ENCODE results near the gene XG. TPM values are rescaled to one million over a fixed set of nuclear protein-coding genes. Genes with fewer than 3 reads are reported as not detected.

XG gene
- total and polyA plus RNA-seq, 2 donors (not counting 1 experiment from before 2014, with no cell fraction given): 3.6 to 4.1 TPM

DNA sequence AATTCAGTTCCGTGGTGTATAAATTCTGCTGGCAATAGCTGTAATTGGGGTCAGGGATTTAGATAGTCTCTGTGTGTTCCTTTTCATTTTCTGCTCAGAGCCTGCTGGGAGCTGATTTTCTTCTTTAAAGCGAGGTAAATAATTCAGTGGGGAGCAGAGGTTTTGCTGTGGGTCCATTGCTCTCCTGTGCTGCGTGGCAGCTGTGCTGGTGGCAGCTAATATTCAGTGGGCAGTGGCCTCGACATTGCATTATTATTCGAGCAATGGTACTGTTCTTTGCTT is 13.7 kb downstream of the XG start:
- H3K4me3 ChIP-seq (replicated peaks in 1 of 4; ENCODE audit: control extremely low read depth in 1 of 4, insufficient read depth in 1 of 4, low read depth in 3 of 4, low read length in 4 of 4): no peak overlapping the region
- H3K36me3 ChIP-seq (ENCODE audit: control insufficient read depth, insufficient read depth, low read length): no peaks in the 10 kb centered on the region
- no peaks in the 10 kb centered on the region for H3K4me1 ChIP-seq (ENCODE audit: control insufficient read depth, extremely low read depth, insufficient read depth, low read length)
- no peak for DNase-seq (ENCODE audit: low read depth in 2 of 2)
- H3K79me2 ChIP-seq (ENCODE audit: control insufficient read depth, insufficient read depth, low read length): no peaks in the 10 kb centered on the region
- H3K27ac ChIP-seq (ENCODE audit: insufficient read depth, low read length): no peak overlapping the region
- no peak overlapping the region for H3K9ac ChIP-seq (ENCODE audit: insufficient read depth, low read length)
- no peaks in the 10 kb centered on the region for H3K27me3 ChIP-seq (ENCODE audit: control insufficient read depth, insufficient read depth, low read length)
- no peak for TF ChIP-seq EZH2 (IDR thresholded peaks at IDR 0.05; ENCODE audit: low read length, missing control alignments)
- TF ChIP-seq, protein P1, sequence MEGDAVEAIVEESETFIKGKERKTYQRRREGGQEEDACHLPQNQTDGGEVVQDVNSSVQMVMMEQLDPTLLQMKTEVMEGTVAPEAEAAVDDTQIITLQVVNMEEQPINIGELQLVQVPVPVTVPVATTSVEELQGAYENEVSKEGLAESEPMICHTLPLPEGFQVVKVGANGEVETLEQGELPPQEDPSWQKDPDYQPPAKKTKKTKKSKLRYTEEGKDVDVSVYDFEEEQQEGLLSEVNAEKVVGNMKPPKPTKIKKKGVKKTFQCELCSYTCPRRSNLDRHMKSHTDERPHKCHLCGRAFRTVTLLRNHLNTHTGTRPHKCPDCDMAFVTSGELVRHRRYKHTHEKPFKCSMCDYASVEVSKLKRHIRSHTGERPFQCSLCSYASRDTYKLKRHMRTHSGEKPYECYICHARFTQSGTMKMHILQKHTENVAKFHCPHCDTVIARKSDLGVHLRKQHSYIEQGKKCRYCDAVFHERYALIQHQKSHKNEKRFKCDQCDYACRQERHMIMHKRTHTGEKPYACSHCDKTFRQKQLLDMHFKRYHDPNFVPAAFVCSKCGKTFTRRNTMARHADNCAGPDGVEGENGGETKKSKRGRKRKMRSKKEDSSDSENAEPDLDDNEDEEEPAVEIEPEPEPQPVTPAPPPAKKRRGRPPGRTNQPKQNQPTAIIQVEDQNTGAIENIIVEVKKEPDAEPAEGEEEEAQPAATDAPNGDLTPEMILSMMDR (conservative IDR thresholded peaks at IDR 0.05 in 1 of 2, IDR thresholded peaks at IDR 0.05 in 1 of 2; ENCODE audit: low read depth in 1 of 2, low read length in 2 of 2): no peak
- H3K4me2 ChIP-seq (ENCODE audit: extremely low read depth, insufficient read depth, low read length): no peak overlapping the region
- no peaks in the 10 kb centered on the region for H3K9me3 ChIP-seq (ENCODE audit: control insufficient read depth, insufficient read depth, low read depth, low read length)
- no peak overlapping the region for H2AFZ ChIP-seq (ENCODE audit: low read length)
- no peaks in the 10 kb centered on the region for H4K20me1 ChIP-seq (ENCODE audit: control insufficient read depth, extremely low read depth, insufficient read depth, low read length)

DNA sequence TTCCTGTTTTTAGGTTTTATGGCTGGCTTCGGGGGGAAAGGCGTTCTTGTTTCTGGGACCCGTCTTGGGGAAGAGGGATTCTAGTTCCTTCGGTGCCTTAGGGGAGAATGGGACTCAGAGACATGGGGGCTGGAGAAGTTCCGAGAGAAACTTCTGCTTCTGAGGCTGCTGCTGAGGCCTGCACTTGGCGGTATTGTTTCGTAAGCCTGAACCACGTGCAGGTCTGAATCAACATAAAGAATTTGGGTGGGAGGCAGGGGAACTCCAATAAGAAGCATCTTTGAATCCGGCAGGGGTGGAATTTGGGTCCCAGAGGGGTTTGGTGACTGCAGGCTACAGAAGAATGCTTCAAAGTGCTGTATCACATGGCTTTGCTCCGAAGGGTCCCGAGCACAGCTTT is 15.1 kb downstream of the XG start:
- H3K4me1 ChIP-seq (ENCODE audit: control insufficient read depth, extremely low read depth, insufficient read depth, low read length): no peaks in the 10 kb centered on the region
- DNase-seq (ENCODE audit: low read depth in 2 of 2): no peak
- no peak for TF ChIP-seq EZH2 (IDR thresholded peaks at IDR 0.05; ENCODE audit: low read length, missing control alignments)
- TF ChIP-seq, protein P1 (conservative IDR thresholded peaks at IDR 0.05 in 1 of 2, IDR thresholded peaks at IDR 0.05 in 1 of 2; ENCODE audit: low read depth in 1 of 2, low read length in 2 of 2): no peak
- no peaks in the 10 kb centered on the region for H3K27me3 ChIP-seq (ENCODE audit: control insufficient read depth, insufficient read depth, low read length)
- no peaks in the 10 kb centered on the region for H4K20me1 ChIP-seq (ENCODE audit: control insufficient read depth, extremely low read depth, insufficient read depth, low read length)
- no peak overlapping the region for H2AFZ ChIP-seq (ENCODE audit: low read length)
- H3K9ac ChIP-seq (ENCODE audit: insufficient read depth, low read length): no peak overlapping the region
- H3K4me3 ChIP-seq (replicated peaks in 1 of 4; ENCODE audit: control extremely low read depth in 1 of 4, insufficient read depth in 1 of 4, low read depth in 3 of 4, low read length in 4 of 4): no peak overlapping the region
- H3K79me2 ChIP-seq (ENCODE audit: control insufficient read depth, insufficient read depth, low read length): no peaks in the 10 kb centered on the region
- no peaks in the 10 kb centered on the region for H3K36me3 ChIP-seq (ENCODE audit: control insufficient read depth, insufficient read depth, low read length)
- H3K4me2 ChIP-seq (ENCODE audit: extremely low read depth, insufficient read depth, low read length): no peak overlapping the region
- no peaks in the 10 kb centered on the region for H3K9me3 ChIP-seq (ENCODE audit: control insufficient read depth, insufficient read depth, low read depth, low read length)
- H3K27ac ChIP-seq (ENCODE audit: insufficient read depth, low read length): no peak overlapping the region

DNA sequence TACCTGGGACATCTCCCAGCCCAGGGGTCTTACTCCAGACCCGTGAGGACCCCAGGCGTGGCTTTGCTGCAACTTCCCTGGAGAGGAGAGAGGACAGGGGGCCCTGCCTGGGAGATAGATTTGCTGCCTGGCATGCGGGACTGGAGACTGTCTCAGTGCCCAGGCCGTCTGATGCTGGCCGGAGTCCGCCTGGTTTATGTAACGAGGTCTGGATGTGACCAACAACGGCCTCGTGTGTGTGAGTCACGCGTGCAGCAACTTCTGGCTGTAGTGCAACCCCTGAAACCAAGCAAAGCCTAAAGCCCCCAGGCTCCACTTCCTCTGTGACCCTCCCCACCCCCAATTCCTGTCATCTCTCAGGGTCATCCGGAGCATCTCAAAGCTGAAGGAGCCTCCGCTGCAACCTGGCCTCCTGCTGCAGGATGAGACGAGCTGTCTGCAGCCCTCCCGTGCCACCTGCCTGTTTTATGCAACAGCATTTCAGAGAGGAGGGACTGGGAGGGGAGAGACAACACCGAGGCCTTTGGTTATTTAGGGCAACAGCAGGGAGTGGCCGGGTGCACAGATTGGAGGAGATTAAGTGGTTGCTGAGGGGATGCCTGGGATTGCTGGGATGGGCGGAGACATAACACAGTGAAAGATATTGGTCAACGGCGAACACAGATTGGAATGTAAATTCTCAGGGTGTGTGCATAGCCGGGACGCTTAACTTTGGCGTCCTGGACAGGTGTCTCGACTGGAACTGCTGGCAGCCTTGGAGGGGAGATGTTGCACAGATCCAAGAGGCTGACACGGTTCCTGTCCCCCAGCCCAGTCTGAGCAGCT is 16.0 kb downstream of the XG start:
- no peaks in the 10 kb centered on the region for H4K20me1 ChIP-seq (ENCODE audit: control insufficient read depth, extremely low read depth, insufficient read depth, low read length)
- no peak overlapping the region for H2AFZ ChIP-seq (ENCODE audit: low read length)
- H3K27me3 ChIP-seq (ENCODE audit: control insufficient read depth, insufficient read depth, low read length): no peaks in the 10 kb centered on the region
- no peak overlapping the region for H3K4me2 ChIP-seq (ENCODE audit: extremely low read depth, insufficient read depth, low read length)
- H3K9ac ChIP-seq (ENCODE audit: insufficient read depth, low read length): no peak overlapping the region
- DNase-seq (ENCODE audit: low read depth in 2 of 2): peak in 1 of 2 donors; percentile 39
- H3K79me2 ChIP-seq (ENCODE audit: control insufficient read depth, insufficient read depth, low read length): no peaks in the 10 kb centered on the region
- TF ChIP-seq, protein P1 (conservative IDR thresholded peaks at IDR 0.05 in 1 of 2, IDR thresholded peaks at IDR 0.05 in 1 of 2; ENCODE audit: low read depth in 1 of 2, low read length in 2 of 2): no peak
- TF ChIP-seq EZH2 (IDR thresholded peaks at IDR 0.05; ENCODE audit: low read length, missing control alignments): no peak
- H3K27ac ChIP-seq (ENCODE audit: insufficient read depth, low read length): no peak overlapping the region
- H3K4me3 ChIP-seq (replicated peaks in 1 of 4; ENCODE audit: control extremely low read depth in 1 of 4, insufficient read depth in 1 of 4, low read depth in 3 of 4, low read length in 4 of 4): no peak overlapping the region
- no peaks in the 10 kb centered on the region for H3K36me3 ChIP-seq (ENCODE audit: control insufficient read depth, insufficient read depth, low read length)
- H3K4me1 ChIP-seq (ENCODE audit: control insufficient read depth, extremely low read depth, insufficient read depth, low read length): no peaks in the 10 kb centered on the region
- H3K9me3 ChIP-seq (ENCODE audit: control insufficient read depth, insufficient read depth, low read depth, low read length): no peaks in the 10 kb centered on the region

All from fibroblast of lung (primary cell).